Transverse colon (tissue), 4 donors: ENCODE data around the gene CCDC142. TPM values are rescaled to one million over a fixed set of nuclear protein-coding genes. Genes with fewer than 3 reads are reported as not detected.

ENCODE experiments used
- DNase-seq: peaks from one replicate; pipeline ENCODE4 v3.0.0-alpha.2; 2019
- H3K27ac ChIP-seq, 4 donors: fragments of 200-600 bp; sonication (generic); 2 replicates each; pipeline ENCODE4 v1.5.1; 2016 to 2018; ENCODE audit warnings: inconsistent platforms in 4 of 4
- H3K27me3 ChIP-seq: fragments of 200-600 bp; sonication (generic); 2 replicates; pipeline ENCODE4 v1.5.1; 2017; ENCODE audit warnings: inconsistent platforms
- H3K36me3 ChIP-seq, 4 donors: fragments of 200-600 bp; sonication (generic); 2 replicates each; pipeline ENCODE4 v1.5.1; 2017 to 2019; ENCODE audit warnings: inconsistent platforms in 4 of 4
- H3K4me1 ChIP-seq, 4 donors: fragments of 200-600 bp; sonication (generic); 2 replicates each; pipeline ENCODE4 v1.5.1; 2017 to 2020; ENCODE audit warnings: inconsistent platforms in 4 of 4
- H3K4me3 ChIP-seq, 4 donors: fragments of 200-600 bp; sonication (generic); 1 replicate in 1 of 4; 2 replicates in 3 of 4; pipeline versions ENCODE4 v1.5.1 to v1.6.1; 2017 to 2019; ENCODE audit warnings: inconsistent platforms in 4 of 4
- H3K9me3 ChIP-seq, 2 donors: fragments of 200-600 bp; sonication (generic); 2 replicates each; pipeline ENCODE4 v1.5.1; 2017 to 2019; ENCODE audit warnings: inconsistent platforms in 2 of 2
- EP300 ChIP-seq: sonication (generic); formaldehyde crosslinking; IDR thresholded peaks from one replicate; pipeline ENCODE4 v1.6.1; 2017; ENCODE audit warnings: antibody characterized with exemption, low read depth
- POLR2A ChIP-seq: fragments of 450-650 bp; IDR thresholded peaks from one replicate; pipeline ENCODE4 v1.6.1; 2016; ENCODE audit warnings: antibody characterized with exemption, mild to moderate bottlenecking, moderate library complexity
- POLR2AphosphoS5 ChIP-seq, 3 donors: sonication (generic); formaldehyde crosslinking; IDR thresholded peaks; one replicate each; pipeline ENCODE4 v1.6.1; 2016; ENCODE audit warnings: antibody characterized with exemption in 3 of 3
- WGBS, 2 donors: methylation state at CpG; one replicate each; pipeline ENCODE4 v1.1.5; 2018; ENCODE audit warnings: low coverage in 1 of 2; 5-methylcytosine and 5-hydroxymethylcytosine counted together
- in situ Hi-C, 4 donors: fragments of 200-750 bp; cut with MboI; loops; one replicate each; pipeline versions ENCODE4 v1.15.0 to v1.15.1; 2017; ENCODE audit warnings: low sequenced_read_pairs in 3 of 4, low pct_ligation_motif_present in 1 of 4, low pct_unique_long_range_greater_than_20kb in 1 of 4
- intact Hi-C: fragments of 100-400 bp; cut with DNase I; formaldehyde crosslinking; loops from one replicate; pipeline ENCODE4 v1.15.1; 2023; ENCODE audit warnings: low total_unique reads
- total RNA-seq, 4 donors: library from RNA; depleted of rRNA; stranded (reverse); fragments of >200 nt; gene quantifications; one replicate each; pipeline ENCODE4 v1.1.0, GENCODE V29; 2016
- TF ChIP-seq, protein P1 (sequence below), 5 experiments: fragments of 200-600 bp in 3 of 5; fragments of 450-650 bp in 2 of 5; sonication (generic) in 3 of 5; IDR thresholded peaks; 1 replicate in 2 of 5; 2 replicates in 3 of 5; pipeline ENCODE4 v1.5.1; 2016 to 2017; ENCODE audit warnings: antibody characterized with exemption in 5 of 5, inconsistent platforms in 3 of 5, mild to moderate bottlenecking in 2 of 5, moderate library complexity in 1 of 5

Gene CCDC142
- total RNA-seq, 4 donors from 2014 or later: 49.7 to 93.1 (median 71.6) TPM

DNA sequence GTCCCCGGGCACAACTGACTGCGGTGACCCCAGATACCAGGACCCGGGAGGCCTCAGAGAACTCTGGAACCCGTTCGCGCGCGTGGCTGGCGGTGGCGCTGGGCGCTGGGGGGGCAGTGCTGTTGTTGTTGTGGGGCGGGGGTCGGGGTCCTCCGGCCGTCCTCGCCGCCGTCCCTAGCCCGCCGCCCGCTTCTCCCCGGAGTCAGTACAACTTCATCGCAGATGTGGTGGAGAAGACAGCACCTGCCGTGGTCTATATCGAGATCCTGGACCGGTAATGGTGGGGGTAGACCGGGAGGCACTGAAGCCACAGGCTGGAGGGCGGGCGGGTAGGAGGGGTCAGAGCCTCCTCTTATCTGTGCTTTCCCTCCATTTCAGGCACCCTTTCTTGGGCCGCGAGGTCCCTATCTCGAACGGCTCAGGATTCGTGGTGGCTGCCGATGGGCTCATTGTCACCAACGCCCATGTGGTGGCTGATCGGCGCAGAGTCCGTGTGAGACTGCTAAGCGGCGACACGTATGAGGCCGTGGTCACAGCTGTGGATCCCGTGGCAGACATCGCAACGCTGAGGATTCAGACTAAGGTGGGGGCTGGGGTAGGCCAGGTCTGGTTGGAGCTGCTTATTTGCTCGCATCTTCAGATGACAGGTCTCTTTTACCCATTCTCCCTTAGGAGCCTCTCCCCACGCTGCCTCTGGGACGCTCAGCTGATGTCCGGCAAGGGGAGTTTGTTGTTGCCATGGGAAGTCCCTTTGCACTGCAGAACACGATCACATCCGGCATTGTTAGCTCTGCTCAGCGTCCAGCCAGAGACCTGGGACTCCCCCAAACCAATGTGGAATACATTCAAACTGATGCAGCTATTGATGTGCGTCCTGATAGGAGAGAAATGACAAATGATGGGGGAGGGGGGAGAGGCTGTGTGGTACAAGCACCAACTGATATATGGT lies 47.7 kb upstream of the CCDC142 start:
- in situ Hi-C loops (no loop called here), intact Hi-C loops (loop anchor here (2.0 kb wide), 1 partner anchor 48 kb away; the partner anchor contains the start of genes CCDC142 and TTC31)
- peak; percentile 62 for DNase-seq
- no peaks in the 10 kb centered on the region for H3K27me3 ChIP-seq
- H3K9me3 ChIP-seq: no peaks in the 10 kb centered on the region
- peak in 1 of 3 donors; percentile 9 for TF ChIP-seq POLR2AphosphoS5 (IDR thresholded peaks at IDR 0.05)
- no peak for TF ChIP-seq EP300
- H3K36me3 ChIP-seq: peaks cover 0 to 23% (median 8%) of the 10 kb centered on the region in 4 donors
- peak overlapping the region; percentile 85 to 94 (median 92) for H3K27ac ChIP-seq
- peaks cover 14 to 28% (median 19%) of the 10 kb centered on the region in 4 donors for H3K4me1 ChIP-seq
- peak overlapping the region; percentile 68 to 79 (median 79) for H3K4me3 ChIP-seq
- WGBS, 2 donors: 4 to 10% methylated on average over 2 to 43 of the region's 54 CpGs

DNA sequence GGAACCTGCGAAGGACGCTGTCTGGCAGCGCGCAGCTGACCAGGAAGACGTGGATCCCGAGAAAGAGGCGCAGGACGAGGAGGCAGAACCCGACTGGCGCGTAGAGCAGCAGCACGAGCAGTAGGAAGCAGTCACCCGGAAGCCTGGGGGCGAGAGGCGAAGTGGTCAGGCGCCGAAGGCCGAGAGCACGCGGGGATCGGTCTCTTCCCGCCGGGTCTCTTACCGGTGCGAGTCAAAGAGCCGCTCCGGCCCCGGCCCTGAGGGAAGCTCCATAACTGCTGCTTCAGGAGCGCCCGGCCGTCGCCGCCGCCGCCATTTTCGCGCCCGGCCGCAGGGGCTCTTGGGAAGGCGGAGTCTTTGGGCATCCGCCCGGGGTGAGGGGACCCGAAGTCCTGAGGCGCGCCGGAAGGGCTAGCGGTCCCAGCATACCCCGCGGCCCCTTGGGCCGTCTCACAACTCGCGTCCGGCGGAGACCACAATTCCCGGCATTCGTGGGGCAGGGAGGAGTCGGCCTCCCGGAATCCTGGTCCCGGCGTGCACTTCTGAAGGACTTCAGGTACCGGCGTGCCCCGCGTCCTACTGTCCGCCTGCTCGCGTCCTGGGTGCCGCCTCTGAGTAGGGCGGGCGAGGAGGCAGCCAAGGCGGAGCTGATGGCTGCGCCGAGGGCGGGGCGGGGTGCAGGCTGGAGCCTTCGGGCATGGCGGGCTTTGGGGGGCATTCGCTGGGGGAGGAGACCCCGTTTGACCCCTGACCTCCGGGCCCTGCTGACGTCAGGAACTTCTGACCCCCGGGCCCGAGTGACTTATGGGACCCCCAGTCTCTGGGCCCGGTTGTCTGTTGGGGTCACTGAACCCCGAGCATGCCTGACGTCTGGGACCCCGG lies 46.8 kb upstream of the CCDC142 start, which contains the start of the genes AUP1 and HTRA2:
TSS of gene AUP1 (minus strand) at position 350 of the 882 bp plus-strand sequence. CDS start at position 273, 77 bp downstream.
TSS of gene HTRA2 (plus strand) at position 577 of the 882 bp plus-strand sequence. CDS start at position 651, 74 bp downstream.
- in situ Hi-C loops: no loop called here
- H3K4me1 ChIP-seq: peaks cover 14 to 28% (median 19%) of the 10 kb centered on the region in 4 donors
- H3K4me3 ChIP-seq: peak within 1 kb of the TSS; percentile 79 to 95 (median 79)
- TF ChIP-seq, protein P1, sequence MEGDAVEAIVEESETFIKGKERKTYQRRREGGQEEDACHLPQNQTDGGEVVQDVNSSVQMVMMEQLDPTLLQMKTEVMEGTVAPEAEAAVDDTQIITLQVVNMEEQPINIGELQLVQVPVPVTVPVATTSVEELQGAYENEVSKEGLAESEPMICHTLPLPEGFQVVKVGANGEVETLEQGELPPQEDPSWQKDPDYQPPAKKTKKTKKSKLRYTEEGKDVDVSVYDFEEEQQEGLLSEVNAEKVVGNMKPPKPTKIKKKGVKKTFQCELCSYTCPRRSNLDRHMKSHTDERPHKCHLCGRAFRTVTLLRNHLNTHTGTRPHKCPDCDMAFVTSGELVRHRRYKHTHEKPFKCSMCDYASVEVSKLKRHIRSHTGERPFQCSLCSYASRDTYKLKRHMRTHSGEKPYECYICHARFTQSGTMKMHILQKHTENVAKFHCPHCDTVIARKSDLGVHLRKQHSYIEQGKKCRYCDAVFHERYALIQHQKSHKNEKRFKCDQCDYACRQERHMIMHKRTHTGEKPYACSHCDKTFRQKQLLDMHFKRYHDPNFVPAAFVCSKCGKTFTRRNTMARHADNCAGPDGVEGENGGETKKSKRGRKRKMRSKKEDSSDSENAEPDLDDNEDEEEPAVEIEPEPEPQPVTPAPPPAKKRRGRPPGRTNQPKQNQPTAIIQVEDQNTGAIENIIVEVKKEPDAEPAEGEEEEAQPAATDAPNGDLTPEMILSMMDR (IDR thresholded peaks at IDR 0.05): no peak
- TF ChIP-seq POLR2A (peak; percentile 90), EP300 (peak; percentile 56), POLR2AphosphoS5 (IDR thresholded peaks at IDR 0.05) (peak; percentile 85 to 93 (median 86))
- H3K27ac ChIP-seq: peak within 1 kb of the TSS; percentile 85 to 94 (median 92)
- 0% methylated on average over 76 of the region's 87 CpGs; no CpG with 5 or more reads in 1 of the 2 donors for WGBS, 2 donors
- intact Hi-C loops: loop anchor here (2.0 kb wide), 1 partner anchor 47 kb away; the partner anchor contains the start of genes CCDC142 and TTC31
- DNase-seq: peak; percentile 99
- no peaks in the 10 kb centered on the region for H3K9me3 ChIP-seq
- peaks cover 0 to 23% (median 8%) of the 10 kb centered on the region in 4 donors for H3K36me3 ChIP-seq
- no peaks in the 10 kb centered on the region for H3K27me3 ChIP-seq

DNA sequence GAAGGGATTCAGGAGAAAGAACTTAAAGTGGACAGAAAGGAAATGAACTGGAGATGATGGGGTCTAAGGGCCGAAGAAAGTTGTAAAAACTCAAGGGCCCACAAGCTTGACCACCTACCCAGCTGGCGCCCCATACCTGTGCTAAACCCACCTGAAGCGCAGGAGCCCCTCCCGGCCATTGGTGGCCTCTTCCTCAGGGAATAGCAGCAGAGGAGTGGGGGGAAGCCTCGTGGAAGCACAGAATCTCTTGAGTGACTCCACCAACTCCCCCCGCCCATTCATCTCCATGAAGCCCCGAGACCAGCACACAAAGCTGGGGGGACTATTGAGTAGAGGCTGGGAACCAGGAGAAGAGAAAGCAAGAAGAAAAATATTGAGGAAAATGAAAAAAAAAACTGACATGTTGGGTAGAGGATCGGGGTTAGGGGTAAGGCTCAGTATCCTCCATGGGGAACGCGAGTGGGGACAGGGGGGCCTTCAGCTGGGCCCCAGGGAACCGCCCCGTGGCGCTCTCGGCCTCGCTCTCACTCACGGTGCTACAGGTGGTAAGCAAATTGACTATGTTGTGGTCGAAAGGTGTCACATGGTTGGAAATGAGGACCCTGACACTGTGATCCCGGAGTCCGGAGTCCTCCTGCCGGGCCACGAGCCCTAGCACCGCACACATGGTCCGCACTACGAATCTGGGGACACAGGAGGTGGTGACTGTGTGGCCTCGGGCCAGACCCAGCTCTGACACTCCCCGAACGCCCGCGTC lies 46.0 kb upstream of the CCDC142 start:
- Histone ChIP-seq H3K4me1 (peaks cover 14 to 28% (median 19%) of the 10 kb centered on the region in 4 donors), H3K4me3 (peak overlapping the region; percentile 79 to 95 (median 79)), H3K27me3 (no peaks in the 10 kb centered on the region), H3K27ac (peak overlapping the region; percentile 85 to 94 (median 92)), H3K9me3 (no peaks in the 10 kb centered on the region), H3K36me3 (peaks cover 0 to 23% (median 8%) of the 10 kb centered on the region in 4 donors)
- in situ Hi-C loops: no loop called here
- DNase-seq: peak; percentile 32
- TF ChIP-seq, protein P1 (IDR thresholded peaks at IDR 0.05): no peak
- TF ChIP-seq EP300: no peak
- no peak for TF ChIP-seq POLR2AphosphoS5 (IDR thresholded peaks at IDR 0.05)
- TF ChIP-seq POLR2A: no peak
- 0 to 17% methylated on average over 9 to 21 of the region's 29 CpGs for WGBS, 2 donors
- intact Hi-C loops: no loop called here

DNA sequence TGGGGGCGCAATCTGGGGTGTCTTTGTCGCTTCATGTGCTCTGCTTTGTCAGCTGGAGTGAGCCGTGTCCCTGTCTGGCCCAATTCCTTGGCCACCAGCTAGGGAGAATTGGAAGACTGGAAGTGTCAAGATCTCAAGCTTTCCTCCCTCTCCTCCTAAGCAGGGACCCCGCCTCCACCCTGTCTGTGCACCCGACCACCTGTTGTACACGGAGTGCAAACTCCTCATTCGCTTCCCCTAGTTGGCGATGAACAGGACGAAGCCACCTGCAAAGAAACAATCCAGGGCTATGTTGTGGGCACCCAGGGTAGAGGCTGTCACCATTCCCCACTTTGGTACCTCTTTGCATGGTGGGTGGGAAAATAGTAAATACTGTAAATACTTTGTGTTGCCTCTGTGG lies 44.9 kb upstream of the CCDC142 start:
- DNase-seq: no peak
- intact Hi-C loops: no loop called here
- 94 to 95% methylated on average over 6 to 9 of the region's 9 CpGs for WGBS, 2 donors
- Histone ChIP-seq H3K36me3 (peaks cover 0 to 19% (median 8%) of the 10 kb centered on the region in 4 donors), H3K4me1 (peaks cover 14 to 28% (median 19%) of the 10 kb centered on the region in 4 donors), H3K4me3 (no peak overlapping the region), H3K27ac (no peak overlapping the region), H3K27me3 (no peaks in the 10 kb centered on the region), H3K9me3 (no peaks in the 10 kb centered on the region)
- TF ChIP-seq POLR2A (no peak), EP300 (no peak), POLR2AphosphoS5 (IDR thresholded peaks at IDR 0.05) (no peak)
- TF ChIP-seq, protein P1 (IDR thresholded peaks at IDR 0.05): no peak
- in situ Hi-C loops: no loop called here
